Prostate gland (tissue), 2 donors: Measurements from ENCODE around the gene ZNF831. TPM values are rescaled to one million over a fixed set of nuclear protein-coding genes. Genes with fewer than 3 reads are reported as not detected.

Experiments used
- DNase-seq: peaks from one replicate; pipeline ENCODE4 v3.0.0-alpha.2; 2019; ENCODE audit warnings: low spot score
- H3K27ac ChIP-seq, 2 donors: fragments of 200-600 bp; sonication (generic); 2 replicates each; pipeline ENCODE4 v1.5.1; 2017 to 2019
- H3K27me3 ChIP-seq: fragments of 200-600 bp; sonication (generic); replicated peaks from 2 replicates; pipeline ENCODE4 v1.5.1; 2019; ENCODE audit not compliant: insufficient read depth
- H3K36me3 ChIP-seq, 2 donors: fragments of 200-600 bp; sonication (generic); 1 replicate in 1 of 2; 2 replicates in 1 of 2; pipeline versions ENCODE4 v1.5.1 to v1.8.1; 2017 to 2019
- H3K4me1 ChIP-seq: fragments of 200-600 bp; sonication (generic); replicated peaks from 2 replicates; pipeline ENCODE4 v1.5.1; 2019
- H3K4me3 ChIP-seq, 2 donors: fragments of 200-600 bp; sonication (generic); 2 replicates each; pipeline ENCODE4 v1.5.1; 2017 to 2019
- H3K9me3 ChIP-seq: fragments of 200-600 bp; sonication (generic); 2 replicates; pipeline ENCODE4 v1.5.1; 2017
- POLR2A ChIP-seq: fragments of 450-650 bp; IDR thresholded peaks from one replicate; pipeline ENCODE4 v1.6.1; 2016; ENCODE audit warnings: antibody characterized with exemption, mild to moderate bottlenecking
- POLR2AphosphoS5 ChIP-seq: sonication (generic); formaldehyde crosslinking; IDR thresholded peaks from one replicate; pipeline ENCODE4 v1.6.1; 2017; ENCODE audit warnings: antibody characterized with exemption
- WGBS: methylation state at CpG from one replicate; pipeline ENCODE4 v1.1.5; 2018; 5-methylcytosine and 5-hydroxymethylcytosine counted together
- intact Hi-C: fragments of 100-400 bp; cut with DNase I; formaldehyde crosslinking; loops from one replicate; pipeline ENCODE4 v1.14.2; 2022
- total RNA-seq, 2 donors: library from RNA; depleted of rRNA; stranded (reverse); fragments of >200 nt; gene quantifications; one replicate each; pipeline ENCODE4 v1.1.0, GENCODE V29; 2016
- TF ChIP-seq, protein P1 (sequence below), 4 experiments: fragments of 200-600 bp in 2 of 4; fragments of 450-650 bp in 2 of 4; sonication (generic) in 2 of 4; IDR thresholded peaks; 1 replicate in 3 of 4; 2 replicates in 1 of 4; pipeline ENCODE4 v1.5.1; 2016 to 2019; ENCODE audit warnings: antibody characterized with exemption in 4 of 4, mild to moderate bottlenecking in 2 of 4, moderate library complexity in 2 of 4

Gene ZNF831
- total RNA-seq, 2 donors from 2014 or later: 0.46 to 1.1 TPM

DNA sequence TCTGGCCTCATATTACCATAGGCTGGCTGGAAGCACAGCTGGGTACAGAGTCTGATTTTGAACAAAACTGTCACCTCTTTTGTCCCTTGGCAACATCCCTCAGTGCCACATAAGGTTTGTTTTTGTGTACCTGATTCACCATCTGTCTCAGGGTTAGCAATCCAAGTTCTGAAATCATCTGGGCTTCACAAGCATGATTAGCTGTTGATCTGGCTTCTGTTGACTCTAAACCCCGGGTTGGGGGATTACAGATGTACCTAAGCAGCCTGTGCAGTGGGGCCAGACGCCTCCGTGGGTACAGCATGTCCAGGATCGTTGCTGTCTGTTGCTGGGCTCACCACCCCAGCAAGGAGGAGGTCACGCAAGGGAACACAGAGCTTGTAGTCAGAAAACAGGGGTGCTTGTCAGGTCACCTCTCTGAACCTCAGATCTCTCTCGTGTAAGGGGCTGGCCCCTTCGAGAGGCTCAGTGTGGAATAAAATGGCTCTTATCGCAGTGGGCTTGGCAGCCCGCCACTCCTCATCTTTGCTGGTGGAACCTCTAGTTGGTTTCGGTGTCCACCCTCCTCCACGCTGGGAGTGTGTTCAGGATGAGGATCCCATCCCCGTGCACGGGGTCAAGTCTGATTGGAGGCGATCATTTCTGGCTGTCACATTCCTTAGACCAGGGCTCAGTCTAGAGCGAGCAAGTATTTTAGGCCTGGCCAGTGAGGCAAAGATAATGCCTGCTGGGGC is 39.2 kb upstream of the ZNF831 start:
- H3K4me1 ChIP-seq: no peaks in the 10 kb centered on the region
- H3K4me3 ChIP-seq: no peak overlapping the region
- no peaks in the 10 kb centered on the region for H3K36me3 ChIP-seq
- intact Hi-C loops: no loop called here
- no peaks in the 10 kb centered on the region for H3K27me3 ChIP-seq
- no peak overlapping the region for H3K27ac ChIP-seq
- 86% methylated on average over 15 of the region's 15 CpGs for WGBS
- TF ChIP-seq, protein P1, sequence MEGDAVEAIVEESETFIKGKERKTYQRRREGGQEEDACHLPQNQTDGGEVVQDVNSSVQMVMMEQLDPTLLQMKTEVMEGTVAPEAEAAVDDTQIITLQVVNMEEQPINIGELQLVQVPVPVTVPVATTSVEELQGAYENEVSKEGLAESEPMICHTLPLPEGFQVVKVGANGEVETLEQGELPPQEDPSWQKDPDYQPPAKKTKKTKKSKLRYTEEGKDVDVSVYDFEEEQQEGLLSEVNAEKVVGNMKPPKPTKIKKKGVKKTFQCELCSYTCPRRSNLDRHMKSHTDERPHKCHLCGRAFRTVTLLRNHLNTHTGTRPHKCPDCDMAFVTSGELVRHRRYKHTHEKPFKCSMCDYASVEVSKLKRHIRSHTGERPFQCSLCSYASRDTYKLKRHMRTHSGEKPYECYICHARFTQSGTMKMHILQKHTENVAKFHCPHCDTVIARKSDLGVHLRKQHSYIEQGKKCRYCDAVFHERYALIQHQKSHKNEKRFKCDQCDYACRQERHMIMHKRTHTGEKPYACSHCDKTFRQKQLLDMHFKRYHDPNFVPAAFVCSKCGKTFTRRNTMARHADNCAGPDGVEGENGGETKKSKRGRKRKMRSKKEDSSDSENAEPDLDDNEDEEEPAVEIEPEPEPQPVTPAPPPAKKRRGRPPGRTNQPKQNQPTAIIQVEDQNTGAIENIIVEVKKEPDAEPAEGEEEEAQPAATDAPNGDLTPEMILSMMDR (IDR thresholded peaks at IDR 0.05): no peak
- TF ChIP-seq POLR2AphosphoS5: no peak
- TF ChIP-seq POLR2A: no peak
- no peak for DNase-seq
- H3K9me3 ChIP-seq: no peaks in the 10 kb centered on the region

DNA sequence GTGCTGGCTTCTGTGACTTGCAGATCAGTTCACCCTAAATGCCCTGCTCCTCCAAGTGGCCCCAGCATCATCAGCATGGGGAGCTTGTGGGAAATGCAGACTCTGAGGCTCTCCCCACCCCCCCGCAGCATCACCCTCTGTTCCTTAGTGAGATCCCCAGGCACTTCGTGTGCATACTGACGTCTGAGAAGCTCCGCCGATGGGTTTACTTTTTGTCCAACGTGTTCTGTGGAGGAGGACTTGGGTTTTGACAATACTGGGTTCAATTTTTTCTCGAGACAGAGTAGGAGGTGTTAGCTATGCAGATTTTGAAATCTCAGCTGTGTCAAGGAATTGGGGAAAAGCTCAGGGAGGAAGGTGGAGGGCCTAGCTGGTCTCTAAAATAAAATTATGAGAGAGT is 38.3 kb upstream of the ZNF831 start:
- WGBS: 87% methylated on average over 7 of the region's 7 CpGs
- H3K9me3 ChIP-seq: no peaks in the 10 kb centered on the region
- no peak overlapping the region for H3K4me3 ChIP-seq
- H3K27me3 ChIP-seq: no peaks in the 10 kb centered on the region
- no peak overlapping the region for H3K27ac ChIP-seq
- TF ChIP-seq POLR2AphosphoS5 (no peak), POLR2A (no peak)
- TF ChIP-seq, protein P1 (IDR thresholded peaks at IDR 0.05): no peak
- H3K36me3 ChIP-seq: no peaks in the 10 kb centered on the region
- no peaks in the 10 kb centered on the region for H3K4me1 ChIP-seq
- no peak for DNase-seq
- intact Hi-C loops: no loop called here

DNA sequence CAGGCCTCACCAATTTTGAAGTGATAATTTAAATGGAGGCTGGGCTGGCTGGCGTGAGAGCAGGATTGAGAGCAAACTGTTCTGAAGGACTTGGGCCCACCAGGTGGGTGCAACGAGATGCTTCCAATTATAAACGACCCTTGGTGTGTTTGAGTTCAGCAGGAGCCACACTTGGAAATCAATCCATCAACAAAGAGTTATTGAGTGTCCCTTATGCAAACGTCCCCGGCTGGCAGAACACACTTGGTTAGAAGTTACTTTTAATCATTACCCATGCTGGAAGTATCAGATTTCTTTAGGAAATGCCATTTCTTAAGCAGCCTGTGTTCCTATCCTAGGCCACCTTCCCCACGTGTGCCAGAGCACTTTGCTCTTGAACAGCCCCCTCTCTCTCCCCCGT is 37.8 kb upstream of the ZNF831 start:
- Histone ChIP-seq H3K27me3 (no peaks in the 10 kb centered on the region), H3K9me3 (no peaks in the 10 kb centered on the region), H3K4me3 (no peak overlapping the region), H3K36me3 (no peaks in the 10 kb centered on the region), H3K27ac (no peak overlapping the region), H3K4me1 (no peaks in the 10 kb centered on the region)
- intact Hi-C loops: no loop called here
- 33% methylated on average over 7 of the region's 7 CpGs for WGBS
- no peak for DNase-seq
- TF ChIP-seq POLR2A (no peak), POLR2AphosphoS5 (no peak)
- TF ChIP-seq, protein P1 (IDR thresholded peaks at IDR 0.05): no peak

DNA sequence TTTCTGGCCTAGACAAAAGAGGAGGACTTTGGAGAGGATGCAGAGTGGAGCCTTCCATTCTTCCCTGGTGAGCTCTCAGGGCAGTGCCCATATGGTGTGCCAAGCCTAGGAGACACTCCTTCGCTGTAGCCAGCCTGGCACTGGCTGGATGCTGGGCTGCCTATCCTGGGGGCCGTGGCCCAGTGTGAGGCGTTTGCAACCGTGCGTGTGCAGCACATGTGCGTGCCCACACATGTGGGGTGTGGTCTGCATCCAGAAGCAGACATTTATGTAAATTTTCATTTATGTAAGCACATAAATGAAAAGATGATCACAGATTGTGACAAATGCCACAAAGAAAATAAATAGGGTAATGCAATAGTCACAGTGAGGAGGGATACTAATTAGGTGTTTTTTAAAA is 35.8 kb upstream of the ZNF831 start:
- no peaks in the 10 kb centered on the region for H3K9me3 ChIP-seq
- no peaks in the 10 kb centered on the region for H3K4me1 ChIP-seq
- no peaks in the 10 kb centered on the region for H3K36me3 ChIP-seq
- WGBS: 86% methylated on average over 6 of the region's 6 CpGs
- H3K27me3 ChIP-seq: no peaks in the 10 kb centered on the region
- TF ChIP-seq, protein P1 (IDR thresholded peaks at IDR 0.05): no peak
- TF ChIP-seq POLR2AphosphoS5 (no peak), POLR2A (no peak)
- no peak for DNase-seq
- intact Hi-C loops: no loop called here
- H3K4me3 ChIP-seq: no peak overlapping the region
- H3K27ac ChIP-seq: no peak overlapping the region
